GM12891 (cell line): ENCODE measurements around the gene MAMDC2.
A peak's percentile ranks its signal among the peaks of the same experiment; 100 is the strongest.

Experiments used
- DNase-seq: peaks from one replicate; pipeline ENCODE4 v3.0.0; 2011; ENCODE audit warnings: low spot score; ENCODE audit not compliant: insufficient read length
- FAIRE-seq: peaks from 2 replicates; lab custom pipeline; 2011; peaks lifted over from hg19 to GRCh38; lab: Jason Lieb, UNC
- PAX5 ChIP-seq: IDR thresholded peaks from 2 replicates; pipeline ENCODE4 v1.6.1; 2011; ENCODE audit warnings: low read length, moderate library complexity, mild to moderate bottlenecking; ENCODE audit not compliant: insufficient read depth, severe bottlenecking
- POLR2A ChIP-seq: IDR thresholded peaks from 2 replicates; pipeline ENCODE4 v1.6.1; 2011; ENCODE audit warnings: low read depth, low read length, control low read depth
- POLR2AphosphoS5 ChIP-seq: IDR thresholded peaks from 2 replicates; pipeline ENCODE4 v1.6.1; 2011; ENCODE audit warnings: low read depth, low read length, control low read depth
- POU2F2 ChIP-seq: IDR thresholded peaks from 2 replicates; pipeline ENCODE4 v1.6.1; 2011; ENCODE audit warnings: low read depth, mild to moderate bottlenecking, control low read depth, low read length, moderate library complexity
- SPI1 ChIP-seq: IDR thresholded peaks from 2 replicates; pipeline ENCODE4 v1.6.1; 2011; ENCODE audit warnings: low read depth, low read length, control low read depth
- TAF1 ChIP-seq: IDR thresholded peaks from 2 replicates; pipeline ENCODE4 v1.6.1; 2011; ENCODE audit warnings: low read depth, low read length, control low read depth

The MAMDC2 gene

DNA sequence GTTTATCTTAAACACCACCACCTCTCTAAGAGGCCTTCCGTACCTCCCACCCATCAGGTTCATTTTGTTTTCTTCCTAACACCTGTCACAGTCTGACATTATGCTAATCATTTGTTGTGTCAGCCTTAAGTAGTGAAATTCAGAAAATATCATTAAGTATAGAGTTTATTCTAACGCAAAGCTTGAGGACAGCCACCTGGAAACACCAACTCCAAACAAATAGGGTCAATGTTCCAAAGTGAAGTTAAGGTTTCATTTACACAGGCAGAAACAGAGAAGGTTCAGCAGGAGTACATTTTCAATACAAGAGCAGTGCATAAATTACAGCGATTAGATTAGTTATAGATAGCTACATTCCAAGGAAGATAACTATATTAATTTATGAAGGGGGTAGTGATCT is 213.9 kb downstream of the MAMDC2 start:
- FAIRE-seq, result no peak
- TF ChIP-seq SPI1 (no peak), POLR2A (no peak), POLR2AphosphoS5 (no peak), POU2F2 (no peak), TAF1 (no peak), PAX5 (no peak)
- no peak for DNase-seq

GRCh38 chr9:70257991-70258691 is 214.5 kb downstream of the MAMDC2 start:
- FAIRE-seq, result peak; percentile 60
- DNase-seq, result peak; percentile 7

GRCh38 chr9:70258692-70259511 is 215.3 kb downstream of the MAMDC2 start, which contains the start of gene SMC5:
TSS of gene SMC5 (plus strand) at chr9:70258978. CDS start at chr9:70259079, 101 bp downstream.
- TF ChIP-seq SPI1, result peak; percentile 30; the same call in 1 of the 2 replicates
- TF ChIP-seq TAF1, result peak; percentile 67
- TF ChIP-seq POLR2A, result peak; percentile 94
- peak; percentile 92 for TF ChIP-seq POLR2AphosphoS5
- TF ChIP-seq PAX5, result no peak
- TF ChIP-seq POU2F2, result peak; percentile 18; the same call in 1 of the 2 replicates
- DNase-seq, result peak; percentile 71
- FAIRE-seq, result peak; percentile 99

More at GRCh38 chr9:70257991-70258691, 214.5 kb downstream of the MAMDC2 start:
- TF ChIP-seq PAX5 (no peak), POLR2AphosphoS5 (no peak), SPI1 (no peak), POU2F2 (no peak; the same call in 1 of the 2 replicates), POLR2A (no peak), TAF1 (no peak)

- FAIRE-seq (peak; percentile 5), DNase-seq (peak; percentile 7)
- no peak for TF ChIP-seq PAX5
- TF ChIP-seq SPI1, result no peak
- no peak for TF ChIP-seq TAF1
- no peak for TF ChIP-seq POLR2A
- no peak for TF ChIP-seq POU2F2
- TF ChIP-seq POLR2AphosphoS5, result no peak
Observed at GRCh38 chr9:70259512-70259802, 215.8 kb downstream of the MAMDC2 start.

- DNase-seq (no peak), FAIRE-seq (no peak)
- no peak for TF ChIP-seq POLR2A
- no peak for TF ChIP-seq SPI1
- no peak for TF ChIP-seq TAF1
- TF ChIP-seq POU2F2, result no peak
- TF ChIP-seq POLR2AphosphoS5, result no peak
- no peak for TF ChIP-seq PAX5
Observed at GRCh38 chr9:70260007-70260443, 216.4 kb downstream of the MAMDC2 start.

DNA sequence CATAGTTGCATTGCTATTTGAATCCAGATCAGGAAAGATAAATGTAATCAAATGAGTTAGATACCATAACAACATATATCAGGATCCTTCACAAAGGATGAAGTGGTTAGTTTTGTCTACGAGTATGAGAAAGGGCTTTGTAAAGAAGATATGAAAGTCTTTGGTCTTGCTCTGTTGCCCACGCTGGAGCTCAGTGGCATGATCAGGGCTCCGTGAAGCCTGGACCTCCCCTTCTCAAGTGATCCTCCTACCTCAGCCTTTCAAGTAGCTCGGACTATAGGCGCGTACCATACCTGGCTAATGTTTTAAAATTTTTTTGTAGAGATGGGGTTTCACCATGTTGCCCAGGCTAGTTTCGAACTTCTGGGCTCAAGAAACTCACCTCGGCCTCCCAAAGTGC is 217.0 kb downstream of the MAMDC2 start:
- DNase-seq, result no peak
- peak; percentile 41 for FAIRE-seq
- TF ChIP-seq POU2F2 (no peak), PAX5 (peak; percentile 91), SPI1 (0 out of 2 replicates have a peak, but pooled peaks have one; percentile 14)

DNA sequence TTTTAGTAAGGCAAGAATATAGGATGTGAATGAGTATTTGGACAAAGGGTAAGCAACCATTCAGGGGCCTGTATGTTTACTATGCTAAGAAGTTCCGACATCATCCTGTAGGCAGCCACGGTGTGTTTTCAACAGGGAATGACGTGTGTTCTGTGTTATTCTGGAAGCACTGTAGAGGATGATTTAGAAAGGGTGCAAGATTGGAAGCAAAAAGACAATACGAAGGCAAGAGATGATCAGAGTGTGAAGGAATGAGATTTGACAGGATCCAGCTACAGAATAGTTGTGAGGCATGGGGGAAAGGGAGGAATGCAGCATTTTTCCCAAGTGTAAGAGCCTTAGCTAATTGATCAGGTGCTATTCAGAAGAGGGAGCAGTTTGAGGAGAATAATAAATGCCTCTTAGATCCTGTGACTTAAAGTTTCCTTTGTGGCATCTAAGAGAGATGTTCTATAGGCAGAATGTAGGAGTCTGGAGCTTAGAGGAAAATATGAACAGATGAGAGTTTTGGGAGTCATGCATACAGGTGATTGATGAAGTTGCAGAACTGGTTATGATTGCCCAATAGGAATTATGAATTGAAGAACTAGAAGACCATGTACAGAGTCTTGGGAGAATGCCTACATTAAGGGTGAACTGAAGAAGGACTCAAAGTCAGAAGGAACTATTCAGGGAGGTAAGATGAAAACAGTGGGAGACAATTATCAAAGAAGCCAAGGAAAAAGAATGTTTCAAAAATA is 217.7 kb downstream of the MAMDC2 start:
- DNase-seq (no peak), FAIRE-seq (no peak)
- TF ChIP-seq POLR2AphosphoS5, result no peak
- no peak for TF ChIP-seq POLR2A
- no peak for TF ChIP-seq PAX5
- no peak for TF ChIP-seq POU2F2
- TF ChIP-seq SPI1, result no peak
- TF ChIP-seq TAF1, result no peak

DNA sequence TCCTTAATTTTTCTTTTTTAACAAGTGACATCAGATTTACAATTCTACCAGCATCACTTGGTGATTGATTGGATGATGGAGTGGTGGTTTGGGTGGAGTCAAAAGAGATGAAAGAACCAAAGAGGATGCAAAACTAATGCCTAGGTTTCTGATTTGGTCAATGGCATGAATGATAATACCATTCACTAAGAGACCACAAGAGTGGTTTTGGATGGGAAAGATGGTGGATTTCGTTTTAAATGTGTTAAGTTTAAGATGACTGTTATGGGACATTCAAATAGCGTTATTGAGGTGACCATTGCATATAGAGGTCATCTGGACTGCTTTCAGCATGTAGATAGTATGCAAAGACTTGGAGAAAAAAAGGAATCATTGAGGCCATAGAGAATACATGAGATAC is 218.7 kb downstream of the MAMDC2 start:
- TF ChIP-seq PAX5 (no peak), POU2F2 (no peak), POLR2AphosphoS5 (no peak), POLR2A (no peak), TAF1 (no peak)
- no peak for FAIRE-seq
- no peak for DNase-seq

GRCh38 chr9:70262948-70263347 is 219.3 kb downstream of the MAMDC2 start:
- FAIRE-seq, result no peak
- TF ChIP-seq SPI1, result peak; percentile 19; the same call in 1 of the 2 replicates
- no peak for TF ChIP-seq PAX5
- no peak for DNase-seq

GRCh38 chr9:70263421-70263820 is 219.8 kb downstream of the MAMDC2 start:
- no peak for DNase-seq
- no peak for TF ChIP-seq TAF1
- FAIRE-seq, result no peak
